ENCODE measurements around the gene HAPLN2.
"Not testable (repeated sequence)": the region's sequence is repeated elsewhere in the genome, so short reads cannot be mapped to it uniquely, and the experiment has no call there.

HAPLN2 gene

DNA sequence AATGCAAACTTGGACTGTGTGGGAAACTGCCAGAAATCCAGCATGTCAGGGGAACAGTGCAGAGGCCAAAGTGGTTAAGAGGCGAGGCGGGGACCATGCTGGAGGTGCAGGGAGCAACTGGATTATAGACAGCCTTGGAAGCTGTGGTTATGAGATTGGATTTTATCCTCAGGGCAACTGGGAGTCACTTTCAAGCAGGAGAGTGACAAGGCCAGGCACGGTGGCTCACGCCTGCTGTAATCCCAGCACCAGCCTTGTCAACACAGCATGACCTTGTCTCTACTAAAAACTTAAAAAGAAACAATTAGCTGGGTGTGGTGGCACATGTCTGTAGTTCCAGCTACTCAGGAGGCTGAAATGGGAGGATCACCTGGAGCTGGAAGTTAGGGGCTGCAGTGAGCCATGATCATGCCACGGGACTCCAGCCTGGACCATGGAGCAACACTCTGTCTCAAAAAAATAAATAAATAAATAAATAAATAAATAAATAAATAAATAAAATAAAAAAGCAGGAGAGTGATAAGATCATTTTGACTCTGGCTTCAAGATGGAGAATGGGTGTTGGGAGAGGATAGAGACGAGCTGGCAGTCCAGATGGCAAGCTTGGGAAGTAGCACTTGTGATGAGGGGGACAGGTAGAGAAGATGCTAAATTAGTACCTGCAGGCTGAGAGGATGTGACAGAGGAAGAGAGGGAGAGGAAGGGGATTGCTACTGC, 3.5 kb downstream of the HAPLN2 start:
- DNase-seq (ENCODE audit: low spot score), result no peak

DNA sequence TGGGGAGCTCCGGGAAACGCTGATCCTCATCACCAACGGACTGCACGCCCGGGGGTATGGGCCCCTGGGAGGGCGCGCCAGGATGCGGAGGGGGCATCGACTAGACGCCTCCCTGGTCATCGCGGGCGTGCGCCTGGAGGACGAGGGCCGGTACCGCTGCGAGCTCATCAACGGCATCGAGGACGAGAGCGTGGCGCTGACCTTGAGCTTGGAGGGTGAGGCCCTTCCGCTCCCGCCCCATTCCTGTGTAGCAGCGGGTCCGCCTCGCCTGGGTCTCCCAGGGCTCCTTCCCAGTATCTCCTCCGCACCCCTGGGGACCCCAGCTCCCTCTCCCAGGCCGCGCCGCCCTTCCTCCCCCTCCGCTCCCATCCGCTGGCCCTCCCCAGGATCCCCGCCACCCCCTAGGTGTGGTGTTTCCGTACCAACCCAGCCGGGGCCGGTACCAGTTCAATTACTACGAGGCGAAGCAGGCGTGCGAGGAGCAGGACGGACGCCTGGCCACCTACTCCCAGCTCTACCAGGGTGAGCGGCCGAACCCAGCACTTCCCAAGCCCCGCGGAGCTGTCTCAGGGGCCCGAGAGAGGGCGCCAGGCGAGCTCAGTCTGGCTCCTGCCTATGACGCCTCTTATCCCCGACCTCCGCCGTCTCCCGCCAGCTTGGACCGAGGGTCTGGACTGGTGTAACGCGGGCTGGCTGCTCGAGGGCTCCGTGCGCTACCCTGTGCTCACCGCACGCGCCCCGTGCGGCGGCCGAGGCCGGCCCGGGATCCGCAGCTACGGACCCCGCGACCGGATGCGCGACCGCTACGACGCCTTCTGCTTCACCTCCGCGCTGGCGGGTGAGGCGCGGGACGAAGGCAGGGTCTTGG, 5.0 kb downstream of the HAPLN2 start:
- peak; percentile 67 for DNase-seq (ENCODE audit: low spot score)

DNA sequence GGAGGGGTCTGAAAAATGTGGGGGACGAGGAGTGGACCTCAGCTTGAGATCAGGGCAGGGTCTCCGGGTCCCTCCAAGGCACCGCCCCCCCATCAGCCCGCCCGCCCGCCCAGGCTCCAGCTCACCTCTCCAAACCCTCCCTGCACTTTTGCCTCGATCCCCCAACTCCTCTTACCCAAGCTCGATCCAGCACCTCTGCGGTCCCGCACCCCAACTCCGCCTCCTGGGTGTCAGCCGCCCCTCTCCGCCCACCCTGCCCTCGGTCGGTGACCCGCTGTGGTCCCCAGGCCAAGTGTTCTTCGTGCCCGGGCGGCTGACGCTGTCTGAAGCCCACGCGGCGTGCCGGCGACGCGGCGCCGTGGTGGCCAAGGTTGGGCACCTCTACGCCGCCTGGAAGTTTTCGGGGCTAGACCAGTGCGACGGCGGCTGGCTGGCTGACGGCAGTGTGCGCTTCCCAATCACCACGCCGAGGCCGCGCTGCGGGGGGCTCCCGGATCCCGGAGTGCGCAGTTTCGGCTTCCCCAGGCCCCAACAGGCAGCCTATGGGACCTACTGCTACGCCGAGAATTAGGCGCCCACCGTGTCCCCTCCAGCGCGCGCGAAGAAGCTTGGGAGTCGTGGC, 5.7 kb downstream of the HAPLN2 start:
- no peak for DNase-seq (ENCODE audit: low spot score)

- DNase-seq (ENCODE audit: low spot score), result peak; percentile 68
Observed at GRCh38 chr1:156625436-156626078, 6.3 kb downstream of the HAPLN2 start.

DNA sequence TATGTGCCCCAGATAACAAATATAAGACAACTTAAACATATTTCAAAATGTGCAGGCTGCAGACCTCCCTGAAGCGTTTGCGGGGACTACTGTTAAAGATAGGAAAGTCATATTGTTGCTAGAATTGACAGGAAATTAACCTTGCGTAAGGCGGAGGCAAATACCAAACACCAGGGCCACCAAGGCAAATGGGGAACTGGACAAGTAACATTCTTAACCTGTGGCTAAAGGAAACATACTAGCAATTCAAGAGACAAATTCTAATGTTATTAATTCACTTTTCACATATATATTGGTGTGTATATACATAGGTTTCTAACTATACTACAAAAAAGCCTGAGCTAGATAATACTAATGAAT, 6.8 kb downstream of the HAPLN2 start:
- DNase-seq (ENCODE audit: low spot score), result no peak

- peak; percentile 47 for DNase-seq (ENCODE audit: low spot score)
Observed at GRCh38 chr1:156627313-156627880, 8.2 kb downstream of the HAPLN2 start.

GRCh38 chr1:156629823-156630449, 10.7 kb downstream of the HAPLN2 start:
- DNase-seq (ENCODE audit: low spot score), result no peak

GRCh38 chr1:156631152-156631551, 11.9 kb downstream of the HAPLN2 start:
- DNase-seq (ENCODE audit: low spot score), result not testable (repeated sequence)

- DNase-seq (ENCODE audit: low spot score), result no peak
Observed at GRCh38 chr1:156632355-156632754, 13.1 kb downstream of the HAPLN2 start.

DNA sequence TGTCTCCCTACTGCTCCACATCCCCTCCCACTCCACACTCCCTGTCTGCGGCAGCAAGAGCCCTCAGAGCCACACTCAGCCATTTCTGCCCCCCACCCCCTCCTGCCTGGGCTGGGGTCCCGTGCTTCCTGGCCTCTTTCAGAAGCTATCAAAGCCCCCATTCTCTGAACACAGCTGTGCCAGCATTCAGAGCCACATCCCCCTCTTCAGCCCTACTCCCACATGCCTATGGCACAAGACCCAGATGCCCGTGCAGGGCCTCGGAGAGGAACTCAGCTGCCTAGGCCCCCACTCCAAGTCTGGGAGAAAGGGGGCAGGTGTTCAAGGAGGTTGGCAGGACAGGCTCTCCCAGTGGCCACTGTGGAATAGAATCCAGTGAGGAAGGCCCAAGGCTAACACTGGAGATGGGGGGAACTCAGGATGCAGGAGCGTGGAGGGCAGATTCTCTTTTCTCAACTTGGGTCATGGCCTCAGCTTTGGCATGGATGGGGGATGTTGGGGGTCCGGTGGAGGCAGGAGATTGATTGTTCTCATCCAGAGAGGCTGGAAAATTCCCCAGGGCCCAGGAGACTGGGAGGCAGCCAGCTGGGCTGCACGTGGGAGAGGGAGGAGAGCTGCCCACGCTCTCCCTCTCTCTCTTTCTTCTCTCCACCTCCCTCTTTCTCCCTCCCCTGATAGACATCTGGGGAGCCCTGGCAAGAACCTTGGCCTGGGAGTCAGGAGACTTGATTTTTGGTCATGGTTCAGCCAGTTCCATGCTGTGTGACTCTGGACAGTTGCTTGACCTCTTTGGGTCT, 19.2 kb downstream of the HAPLN2 start:
- DNase-seq (ENCODE audit: low spot score), result no peak

GRCh38 chr1:156639601-156640101, 20.4 kb downstream of the HAPLN2 start:
- DNase-seq (ENCODE audit: low spot score), result no peak

DNA sequence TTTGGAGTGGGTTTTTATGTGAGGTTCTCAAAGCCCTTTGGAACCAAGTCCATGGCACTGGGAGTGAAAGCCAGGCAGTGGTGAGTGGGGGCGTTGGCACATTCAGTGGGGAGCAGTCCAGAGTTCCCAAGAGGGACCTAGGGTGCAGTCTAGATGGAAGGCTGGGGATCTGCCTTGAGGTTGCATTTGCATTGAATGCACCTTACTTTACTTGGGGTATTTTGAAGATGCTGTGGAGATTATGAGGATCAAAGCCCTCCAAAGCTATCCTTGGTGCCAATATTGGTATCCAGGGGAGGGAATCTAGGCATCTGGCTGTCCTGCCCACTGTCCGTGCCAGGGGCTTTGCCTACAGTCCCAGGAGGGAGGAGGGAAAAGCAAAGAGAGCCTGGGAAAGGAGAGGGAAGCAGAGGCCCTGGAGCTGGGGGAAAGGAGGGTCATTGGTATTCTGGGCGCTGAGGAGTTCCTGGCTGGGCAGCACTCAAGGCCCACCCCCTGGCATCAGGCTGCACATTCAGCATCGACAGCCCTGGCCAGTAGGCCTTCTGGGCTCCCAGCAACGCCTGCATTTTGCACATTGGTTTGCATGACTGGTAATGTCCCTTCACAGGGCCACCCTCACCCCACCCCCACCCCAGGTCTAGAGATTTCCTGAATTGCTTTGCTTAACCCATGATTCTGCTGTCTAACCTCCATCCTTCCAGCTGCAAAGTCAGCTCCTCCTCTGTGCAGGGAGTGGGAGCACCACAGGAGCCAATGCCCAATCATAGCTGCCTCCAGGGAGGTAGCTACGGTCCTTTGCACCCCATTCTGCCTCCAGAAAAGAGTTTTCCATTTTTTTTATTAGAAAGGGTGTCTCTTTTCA, 21.9 kb downstream of the HAPLN2 start:
- no peak for DNase-seq (ENCODE audit: low spot score)

GRCh38 chr1:156641761-156642264, 22.6 kb downstream of the HAPLN2 start, which contains the start of gene BCAN:
Gene BCAN, plus strand, starts transcription at chr1:156642117. Its CDS starts 3,938 bp downstream, at chr1:156646055.
- DNase-seq (ENCODE audit: low spot score), result peak; percentile 42

DNA sequence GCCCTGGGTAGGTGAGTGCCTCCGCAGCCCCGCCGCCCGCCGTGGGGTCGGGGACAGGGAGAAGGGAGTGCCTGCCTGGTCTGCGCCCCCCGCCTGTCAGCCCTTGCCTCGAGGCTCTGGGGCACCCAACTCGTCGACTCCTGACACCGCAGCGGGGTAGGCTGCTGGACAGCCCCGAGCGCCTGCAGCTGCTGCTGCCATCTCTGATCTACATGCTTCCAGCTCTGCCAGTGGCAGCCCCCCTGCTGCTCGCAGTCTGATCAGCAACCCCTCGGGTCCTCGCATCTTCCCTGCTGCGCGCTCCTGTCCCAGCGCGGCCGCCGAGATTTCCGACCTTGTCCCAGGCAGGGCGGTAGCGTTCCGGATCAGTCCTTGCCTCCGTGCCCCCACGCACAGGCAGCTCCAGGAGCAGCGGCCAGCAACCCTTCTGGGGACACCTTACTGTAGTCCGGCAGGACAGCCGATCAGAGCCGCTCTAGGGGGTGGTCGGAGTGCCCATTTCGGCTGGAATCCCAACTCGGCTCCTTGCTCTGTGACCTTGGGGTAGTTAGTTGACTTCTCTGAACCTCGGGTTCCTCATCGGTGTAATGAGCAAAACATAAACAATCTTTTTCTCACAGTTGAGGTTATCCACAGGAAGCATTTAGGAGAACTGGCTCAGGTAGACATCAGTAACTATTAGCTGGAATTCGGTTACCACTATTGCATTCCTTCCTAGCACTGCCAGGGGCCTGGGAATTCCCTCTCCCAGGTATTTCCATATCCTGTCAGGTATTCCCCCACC, 23.2 kb downstream of the HAPLN2 start:
- DNase-seq (ENCODE audit: low spot score), result no peak

DNA sequence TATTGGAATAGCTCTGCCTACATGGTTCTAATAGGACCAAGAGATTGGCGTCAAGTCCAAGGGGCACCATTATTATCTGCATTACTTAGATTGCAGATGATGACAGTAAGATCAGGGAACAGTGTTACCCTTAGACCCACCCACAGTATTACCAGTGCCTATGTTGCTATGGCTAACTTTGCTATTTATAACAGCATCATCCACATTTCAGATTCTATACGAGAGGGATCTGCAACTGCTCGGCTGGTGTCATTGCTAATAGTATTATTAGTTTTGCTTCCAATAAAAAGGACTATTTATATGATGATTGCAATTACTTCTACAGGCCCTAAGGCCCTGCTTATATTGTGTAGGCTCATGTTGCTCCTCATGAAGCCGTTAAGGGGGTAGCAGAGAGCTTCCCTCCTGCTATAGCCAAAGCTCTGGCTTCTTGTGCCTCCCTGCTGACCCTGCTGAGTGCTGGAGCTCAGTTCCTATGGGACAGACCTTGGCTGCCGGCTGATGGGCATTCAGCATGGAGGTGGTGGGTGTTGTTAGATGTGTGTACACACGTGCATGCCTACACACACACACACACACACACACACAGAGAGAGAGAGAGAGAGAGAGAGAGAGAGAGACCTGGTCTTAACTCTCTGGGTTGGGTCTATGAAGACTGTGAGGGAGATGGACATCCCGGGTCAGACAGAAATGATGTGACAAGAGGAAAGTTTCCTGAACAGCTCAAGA, 24.0 kb downstream of the HAPLN2 start:
- no peak for DNase-seq (ENCODE audit: low spot score)

GRCh38 chr1:156643778-156644092, 24.5 kb downstream of the HAPLN2 start:
- no peak for DNase-seq (ENCODE audit: low spot score)

DNA sequence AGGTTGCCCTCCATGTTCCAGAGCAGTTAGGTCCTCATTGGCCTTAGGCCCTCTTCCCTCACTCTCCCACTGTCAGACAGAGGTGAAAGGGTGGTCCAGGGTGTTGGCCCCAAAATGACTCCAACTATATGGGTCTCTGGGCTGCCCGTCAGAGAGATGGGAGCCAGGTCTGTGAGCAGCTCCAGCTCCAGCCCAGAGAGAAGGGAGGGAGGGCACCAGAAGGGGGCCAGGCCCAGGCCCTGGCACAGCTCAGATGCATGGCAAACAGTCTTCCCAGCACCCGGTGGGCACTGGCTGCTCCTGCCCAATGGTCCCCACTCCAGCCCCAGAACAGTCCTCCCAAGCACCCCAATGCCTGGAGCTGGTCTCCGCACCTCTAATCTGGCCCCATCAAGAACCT, 24.9 kb downstream of the HAPLN2 start:
- DNase-seq (ENCODE audit: low spot score), result no peak

- DNase-seq (ENCODE audit: low spot score), result no peak
Observed at GRCh38 chr1:156644640-156645039, 25.4 kb downstream of the HAPLN2 start.

Data from GM03348 (cell line).